K562 (cell line): ENCODE results near the gene MBD5. TPM values are rescaled to one million over a fixed set of nuclear protein-coding genes. Genes with fewer than 3 reads are reported as not detected.
"Not testable (repeated sequence)": the region's sequence is repeated elsewhere in the genome, so short reads cannot be mapped to it uniquely, and the experiment has no call there.

Experiments used
- ATAC-seq: fragments of 200-7000 bp; cut with Tn5 transposase; 3 replicates; pipeline ENCODE4 v1.9.1; 2020; ENCODE audit warnings: moderate library complexity
- BruUV-seq: library from RNA; stranded (reverse); fragments of 400-500 nt; replicated peaks from 2 replicates; lab custom pipeline; 2021; lab: Mats Ljungman, UMichigan
- CTCF ChIA-PET: fragments of 300-600 bp; formaldehyde crosslinking; extraction: SDS; loops from one replicate; lab custom pipeline; 2021; ENCODE audit warnings: low intra/inter-chr PET ratio; lab: Yijun Ruan, JAX
- POLR2A ChIA-PET: fragments of 300-600, 350-650 bp; sonication (Branson Sonifier 250); formaldehyde crosslinking; extraction: SDS; loops from one replicate; lab custom pipeline; 2021; ENCODE audit warnings: antibody characterized with exemption, inconsistent platforms; lab: Yijun Ruan, JAX
- DNase-seq, 4 experiments: peaks; one replicate each; pipeline versions ENCODE4 v3.0.0 to v3.0.0-alpha.2; 2011 to 2018; ENCODE audit warnings: low spot score in 3 of 4, mixed read lengths in 3 of 4; ENCODE audit errors: extremely low read depth in 1 of 4
- FAIRE-seq: peaks from 2 replicates; lab custom pipeline; 2011; peaks lifted over from hg19 to GRCh38; lab: Jason Lieb, UNC
- H2AFZ ChIP-seq: 2 replicates; pipeline ENCODE4 v1.6.0; 2011; ENCODE audit warnings: low read depth, low read length, control low read depth, inconsistent platforms
- H3K27ac ChIP-seq: fragments of 200-600 bp; 3 replicates; pipeline ENCODE4 v1.8.0; 2011; ENCODE audit warnings: low read depth, mild to moderate bottlenecking, control low read depth, inconsistent platforms, low read length, moderate library complexity, mixed read lengths; ENCODE audit errors: extremely low read depth
- H3K27me3 ChIP-seq, 2 experiments: fragments of 300-600 bp in 1 of 2; 2 replicates in 1 of 2; 3 replicates in 1 of 2; pipeline versions ENCODE4 v1.6.0 to v1.8.0; 2011; ENCODE audit warnings: inconsistent platforms in 2 of 2, low read length in 2 of 2, mild to moderate bottlenecking in 1 of 2, mixed read lengths in 1 of 2, moderate library complexity in 1 of 2; ENCODE audit not compliant: control insufficient read depth in 2 of 2, insufficient read depth in 2 of 2
- H3K36me3 ChIP-seq: fragments of 300-600 bp; 3 replicates; pipeline ENCODE4 v1.8.0; 2011; ENCODE audit warnings: mild to moderate bottlenecking, low read length, inconsistent platforms; ENCODE audit not compliant: control insufficient read depth, insufficient read depth
- H3K4me1 ChIP-seq, 2 experiments: fragments of 200-600 bp in 1 of 2; replicated peaks in 1 of 2; 2 replicates in 1 of 2; 3 replicates in 1 of 2; pipeline versions ENCODE4 v1.5.1 to v1.8.0; 2011; ENCODE audit warnings: inconsistent platforms in 2 of 2, low read length in 2 of 2, mild to moderate bottlenecking in 1 of 2, mixed read lengths in 1 of 2, moderate library complexity in 1 of 2; ENCODE audit not compliant: control insufficient read depth in 2 of 2, insufficient read depth in 2 of 2
- H3K4me2 ChIP-seq: 2 replicates; pipeline ENCODE4 v1.6.1; 2011; ENCODE audit warnings: low read length, control low read depth, inconsistent platforms, mixed read lengths; ENCODE audit not compliant: insufficient read depth
- H3K4me3 ChIP-seq: fragments of 200-600 bp; sonication (generic), shearing (Covaris generic); 2 replicates; pipeline ENCODE4 v1.5.1; 2016; ENCODE audit warnings: control low read depth, inconsistent platforms
- H3K79me2 ChIP-seq: fragments of 200-600 bp; 3 replicates; pipeline ENCODE4 v1.8.0; 2011; ENCODE audit warnings: low read length, inconsistent platforms; ENCODE audit not compliant: control insufficient read depth, insufficient read depth
- H3K9ac ChIP-seq, 2 experiments: 2 replicates each; pipeline versions ENCODE4 v1.6.0 to v1.6.1; 2011; ENCODE audit warnings: low read depth in 2 of 2, low read length in 2 of 2, control low read depth in 1 of 2, inconsistent platforms in 1 of 2, mild to moderate bottlenecking in 1 of 2, mixed read lengths in 1 of 2; ENCODE audit not compliant: insufficient read depth in 1 of 2
- H3K9me1 ChIP-seq: one replicate; pipeline ENCODE4 v1.6.0; 2011; ENCODE audit warnings: inconsistent platforms, mild to moderate bottlenecking, low read length, moderate library complexity; ENCODE audit not compliant: control insufficient read depth, insufficient read depth
- H3K9me3 ChIP-seq: replicated peaks from 2 replicates; pipeline ENCODE4 v1.5.1; 2011; ENCODE audit warnings: low read depth, low read length, inconsistent platforms; ENCODE audit not compliant: control insufficient read depth, insufficient read depth
- H4K20me1 ChIP-seq: replicated peaks from 2 replicates; pipeline ENCODE4 v1.6.1; 2011; ENCODE audit warnings: low read length, inconsistent platforms, mixed read lengths; ENCODE audit not compliant: control insufficient read depth, insufficient read depth
- CBFA2T3 ChIP-seq: fragments of 450-650 bp; IDR thresholded peaks from 2 replicates; pipeline ENCODE4 v1.6.1; 2017
- CCNT2 ChIP-seq: IDR thresholded peaks from 2 replicates; pipeline ENCODE4 v1.6.1; 2011; ENCODE audit warnings: borderline replicate concordance, low read depth, mild to moderate bottlenecking, moderate library complexity, mixed read lengths, low read length; ENCODE audit not compliant: insufficient read length; ENCODE audit errors: extremely low read depth
- DIDO1 ChIP-seq: fragments of 450-650 bp; IDR thresholded peaks from 2 replicates; pipeline ENCODE4 v1.6.1; 2016; ENCODE audit warnings: low read depth, missing biosample characterization, missing genetic modification characterization
- HDAC2 ChIP-seq: fragments of 450-650 bp; IDR thresholded peaks from 2 replicates; pipeline ENCODE4 v1.6.1; 2016; ENCODE audit warnings: mild to moderate bottlenecking
- JUND ChIP-seq, 2 experiments: IDR thresholded peaks; 2 replicates in 1 of 2; 3 replicates in 1 of 2; pipeline ENCODE4 v1.6.1; 2011; ENCODE audit warnings: borderline replicate concordance in 2 of 2, low read depth in 2 of 2, low read length in 2 of 2, improper control_type of control experiment in 1 of 2, missing biosample characterization in 1 of 2, missing genetic modification characterization in 1 of 2, missing genetic modification reagents in 1 of 2
- MTA1 ChIP-seq: fragments of 450-650 bp; IDR thresholded peaks from 2 replicates; pipeline ENCODE4 v1.6.1; 2017; ENCODE audit warnings: borderline replicate concordance
- PHB2 ChIP-seq: fragments of 450-650 bp; IDR thresholded peaks from 2 replicates; pipeline ENCODE4 v1.6.1; 2017; ENCODE audit warnings: low read depth
- POLR2AphosphoS5 ChIP-seq: IDR thresholded peaks from 2 replicates; pipeline ENCODE4 v1.6.1; 2011; ENCODE audit warnings: mild to moderate bottlenecking, low read depth, low read length, moderate library complexity; ENCODE audit not compliant: control insufficient read depth, insufficient read depth
- VEZF1 ChIP-seq: fragments of 200-800 bp; sonication (Bioruptor generic); IDR thresholded peaks from 2 replicates; pipeline ENCODE4 v1.6.1; 2017; ENCODE audit warnings: missing genetic modification characterization, missing compliant biosample characterization
- ZNF766 ChIP-seq: fragments of 200-800 bp; sonication (Bioruptor generic); conservative IDR thresholded peaks from 2 replicates; pipeline ENCODE4 v1.6.1; 2016; ENCODE audit warnings: missing genetic modification characterization, missing compliant biosample characterization
- WGBS: fragments of 100-300 bp; shearing (Covaris generic); methylation state at CpG from one replicate; pipeline ENCODE4 v1.1.6; 2016; ENCODE audit warnings: low coverage, mixed read lengths; ENCODE audit not compliant: insufficient coverage; ENCODE audit errors: missing lambda C conversion rate; 5-methylcytosine and 5-hydroxymethylcytosine counted together
- in situ Hi-C: fragments of 300-500 bp; cut with MboI; formaldehyde crosslinking; loops from 4 replicates; pipeline ENCODE4 v1.15.0; 2018; ENCODE audit warnings: inconsistent platforms, mixed read lengths
- intact Hi-C: fragments of 100-400 bp; cut with micrococcal nuclease; formaldehyde crosslinking; loops from 2 replicates; pipeline ENCODE4 v1.14.2; 2022
- polyA plus RNA-seq, 8 experiments: library from polyadenylated mRNA; depleted of rRNA in 4 of 8; stranded (reverse) in 5 of 8; unstranded in 3 of 8; fragments of >200 nt; fragmentation: Nextera tagmentation in 2 of 8; fragmentation: Illumina TruSeq in 1 of 8; extraction: Ambion mirVana in 2 of 8; extraction: Trizol in 1 of 8; gene quantifications; 2 replicates each; pipeline versions ENCODE4 v1.2.1 to v1.2.3, GENCODE V29; 2011 to 2014; ENCODE audit warnings: inconsistent platforms in 1 of 8, missing spikeins in 1 of 8
- total RNA-seq, 7 experiments: library from RNA; depleted of rRNA in 6 of 7; stranded (reverse); fragments of >200 nt in 6 of 7; fragmentation: Illumina TruSeq in 2 of 7; extraction: Trizol in 2 of 7; gene quantifications; 2 replicates each; pipeline versions ENCODE4 v1.2.1 to v1.2.3, GENCODE V29; 2011 to 2021; ENCODE audit warnings: low replicate concordance in 1 of 7
- TF ChIP-seq, protein P1 (sequence below): IDR thresholded peaks from 2 replicates; pipeline ENCODE4 v1.6.1; 2014; ENCODE audit warnings: antibody characterized with exemption
- TF ChIP-seq, protein P2 (sequence below), 3 experiments: fragments of 200-800 bp in 1 of 3; fragments of 250-450 bp in 1 of 3; fragments of 450-650 bp in 1 of 3; sonication (Bioruptor Pico) in 1 of 3; sonication (Bioruptor generic) in 1 of 3; formaldehyde crosslinking in 1 of 3; IDR thresholded peaks; 2 replicates each; pipeline versions ENCODE4 v1.6.1 to v1.8.0; 2016 to 2022; ENCODE audit warnings: mild to moderate bottlenecking in 2 of 3, missing genetic modification characterization in 2 of 3, missing compliant biosample characterization in 1 of 3, moderate library complexity in 1 of 3

MBD5 gene
- total and polyA plus RNA-seq, 9 of the 15 experiments (the other 6 are each of a cell fraction or from before 2014, with no cell fraction given), result 3.4 to 14.5 (median 9.0) TPM

DNA sequence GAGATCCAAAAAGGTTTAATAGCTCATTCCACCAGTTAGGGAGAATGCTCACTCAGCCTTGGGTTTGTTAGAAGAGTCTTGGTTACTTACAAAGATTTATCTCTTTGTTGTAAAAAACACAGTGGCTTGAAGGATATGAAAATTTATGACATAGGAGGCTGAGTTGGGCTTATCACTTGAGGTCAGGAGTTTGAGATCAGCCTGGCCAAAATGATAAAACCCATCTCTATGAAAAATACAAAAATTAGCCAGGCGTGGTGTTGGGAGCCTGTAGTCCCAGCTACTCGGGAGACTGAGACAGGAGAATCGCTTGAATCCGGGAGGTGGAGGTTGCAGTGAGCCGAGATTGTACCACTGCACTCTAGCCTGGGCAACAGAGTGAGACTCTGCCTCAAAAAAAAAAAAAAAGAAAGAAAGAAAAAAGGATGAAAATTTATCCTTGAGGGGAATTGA lies 522.2 kb downstream of the MBD5 start:
- H3K9me1 ChIP-seq; BruUV-seq; intact Hi-C loops; H3K4me3 ChIP-seq; in situ Hi-C loops; H4K20me1 ChIP-seq; H3K36me3 ChIP-seq; H3K9me3 ChIP-seq; CTCF ChIA-PET; H3K79me2 ChIP-seq; TF ChIP-seq JUND (tag; IDR thresholded peaks at IDR 0.05; ENCODE audit: borderline replicate concordance, low read depth, low read length): not testable (repeated sequence)
- H3K4me2 ChIP-seq, result peak overlapping the region; percentile 61
- peak; percentile 23 to 80 (median 46) for DNase-seq
- ATAC-seq, result peak; percentile 88
- peaks cover 0 to 12% of the 10 kb centered on the region in 2 experiments; a peak in 2 of 5 replicates for H3K27me3 ChIP-seq
- WGBS, result 0% methylated on average over 2 of the region's 5 CpGs
- H3K4me1 ChIP-seq, result peaks cover 5 to 27% of the 10 kb centered on the region in 2 experiments; a peak in 4 of 5 replicates
- peak overlapping the region; percentile 72; the same call in 2 of the 3 replicates for H3K27ac ChIP-seq
- FAIRE-seq, result peak; percentile 93
- POLR2A ChIA-PET, result interaction anchor here (1.0 to 1.5 kb wide), 3 partner anchors 9 to 23 kb away, joined by 3 to 11 read pairs (median 5); no protein-coding TSS in a partner anchor
- H3K9ac ChIP-seq, result 0 out of 4 replicates have a peak overlapping the region, but pooled peaks of 1 of the 2 experiments have one; percentile 43
- H2AFZ ChIP-seq, result peak overlapping the region; percentile 54; the same call in 1 of the 2 replicates
- TF ChIP-seq ZNF766 (CRISPR knock-in tag) (peak; percentile 84), VEZF1 (CRISPR knock-in tag) (peak; percentile 57), MTA1 (peak; percentile 38; the same call in 1 of the 2 replicates), PHB2 (peak; percentile 77), CBFA2T3 (peak; percentile 96), POLR2AphosphoS5 (peak; percentile 85), HDAC2 (peak; percentile 95), JUND (IDR thresholded peaks at IDR 0.05; ENCODE audit: borderline replicate concordance, low read depth, low read length) (peak; percentile 36; the same call in 1 of the 2 replicates), DIDO1 (tag) (peak; percentile 26; the same call in 1 of the 2 replicates), CCNT2 (peak; percentile 42)
- TF ChIP-seq, protein P1, sequence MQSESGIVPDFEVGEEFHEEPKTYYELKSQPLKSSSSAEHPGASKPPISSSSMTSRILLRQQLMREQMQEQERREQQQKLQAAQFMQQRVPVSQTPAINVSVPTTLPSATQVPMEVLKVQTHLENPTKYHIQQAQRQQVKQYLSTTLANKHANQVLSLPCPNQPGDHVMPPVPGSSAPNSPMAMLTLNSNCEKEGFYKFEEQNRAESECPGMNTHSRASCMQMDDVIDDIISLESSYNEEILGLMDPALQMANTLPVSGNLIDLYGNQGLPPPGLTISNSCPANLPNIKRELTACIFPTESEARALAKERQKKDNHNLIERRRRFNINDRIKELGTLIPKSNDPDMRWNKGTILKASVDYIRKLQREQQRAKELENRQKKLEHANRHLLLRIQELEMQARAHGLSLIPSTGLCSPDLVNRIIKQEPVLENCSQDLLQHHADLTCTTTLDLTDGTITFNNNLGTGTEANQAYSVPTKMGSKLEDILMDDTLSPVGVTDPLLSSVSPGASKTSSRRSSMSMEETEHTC, result peak; percentile 57; the same call in 1 of the 2 replicates
- TF ChIP-seq, protein P2, sequence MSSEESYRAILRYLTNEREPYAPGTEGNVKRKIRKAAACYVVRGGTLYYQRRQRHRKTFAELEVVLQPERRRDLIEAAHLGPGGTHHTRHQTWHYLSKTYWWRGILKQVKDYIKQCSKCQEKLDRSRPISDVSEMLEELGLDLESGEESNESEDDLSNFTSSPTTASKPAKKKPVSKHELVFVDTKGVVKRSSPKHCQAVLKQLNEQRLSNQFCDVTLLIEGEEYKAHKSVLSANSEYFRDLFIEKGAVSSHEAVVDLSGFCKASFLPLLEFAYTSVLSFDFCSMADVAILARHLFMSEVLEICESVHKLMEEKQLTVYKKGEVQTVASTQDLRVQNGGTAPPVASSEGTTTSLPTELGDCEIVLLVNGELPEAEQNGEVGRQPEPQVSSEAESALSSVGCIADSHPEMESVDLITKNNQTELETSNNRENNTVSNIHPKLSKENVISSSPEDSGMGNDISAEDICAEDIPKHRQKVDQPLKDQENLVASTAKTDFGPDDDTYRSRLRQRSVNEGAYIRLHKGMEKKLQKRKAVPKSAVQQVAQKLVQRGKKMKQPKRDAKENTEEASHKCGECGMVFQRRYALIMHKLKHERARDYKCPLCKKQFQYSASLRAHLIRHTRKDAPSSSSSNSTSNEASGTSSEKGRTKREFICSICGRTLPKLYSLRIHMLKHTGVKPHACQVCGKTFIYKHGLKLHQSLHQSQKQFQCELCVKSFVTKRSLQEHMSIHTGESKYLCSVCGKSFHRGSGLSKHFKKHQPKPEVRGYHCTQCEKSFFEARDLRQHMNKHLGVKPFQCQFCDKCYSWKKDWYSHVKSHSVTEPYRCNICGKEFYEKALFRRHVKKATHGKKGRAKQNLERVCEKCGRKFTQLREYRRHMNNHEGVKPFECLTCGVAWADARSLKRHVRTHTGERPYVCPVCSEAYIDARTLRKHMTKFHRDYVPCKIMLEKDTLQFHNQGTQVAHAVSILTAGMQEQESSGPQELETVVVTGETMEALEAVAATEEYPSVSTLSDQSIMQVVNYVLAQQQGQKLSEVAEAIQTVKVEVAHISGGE (CRISPR knock-in tag; IDR thresholded peaks at IDR 0.05), result peak in 1 of 3 experiments; percentile 78; a peak in 2 of 6 replicates
